HepG2 (cell line): ENCODE data around the gene FUNDC1. TPM values are rescaled to one million over a fixed set of nuclear protein-coding genes. Genes with fewer than 3 reads are reported as not detected.

Source experiments
- GABPA ChIP-seq, 2 experiments: IDR thresholded peaks; 2 replicates each; pipeline ENCODE4 v1.6.1; 2011 to 2016; ENCODE audit warnings: low read depth in 2 of 2, low read length in 1 of 2, missing biosample characterization in 1 of 2, missing genetic modification characterization in 1 of 2
- MIER3 ChIP-seq: IDR thresholded peaks from 2 replicates; pipeline ENCODE4 v1.6.1; 2016; ENCODE audit warnings: missing compliant biosample characterization, borderline replicate concordance
- NR3C1 ChIP-seq: sonication (generic); formaldehyde crosslinking; IDR thresholded peaks from 2 replicates; pipeline ENCODE4 v1.4.0; 2020; ENCODE audit warnings: missing genetic modification reagents
- REPIN1 ChIP-seq: sonication (generic); formaldehyde crosslinking; IDR thresholded peaks from 2 replicates; pipeline ENCODE4 v1.8.0; 2022; ENCODE audit warnings: missing genetic modification reagents, low read depth, mild to moderate bottlenecking, borderline replicate concordance
- TARDBP ChIP-seq: sonication (generic); formaldehyde crosslinking; IDR thresholded peaks from 2 replicates; pipeline ENCODE4 v1.8.0; 2022; ENCODE audit warnings: mild to moderate bottlenecking, missing genetic modification reagents
- TEAD3 ChIP-seq: optimal IDR thresholded peaks from 2 replicates; pipeline ENCODE3; 2016; ENCODE audit warnings: borderline replicate concordance
- ZNF160 ChIP-seq: sonication (generic); formaldehyde crosslinking; IDR thresholded peaks from 2 replicates; pipeline ENCODE4 v1.8.0; 2022; ENCODE audit warnings: mild to moderate bottlenecking, inconsistent platforms, missing genetic modification reagents
- ZNF350 ChIP-seq: sonication (generic); formaldehyde crosslinking; IDR thresholded peaks from 2 replicates; pipeline ENCODE4 v1.4.0; 2020; ENCODE audit warnings: mild to moderate bottlenecking, low read depth, missing genetic modification reagents, borderline replicate concordance
- ZNF616 ChIP-seq: sonication (generic); formaldehyde crosslinking; IDR thresholded peaks from 2 replicates; pipeline ENCODE4 v1.5.0; 2020; ENCODE audit warnings: low read depth, mild to moderate bottlenecking, missing genetic modification reagents
- polyA plus RNA-seq, 8 experiments: library from polyadenylated mRNA; depleted of rRNA in 3 of 8; stranded (reverse) in 7 of 8; unstranded in 1 of 8; fragments of >200 nt; fragmentation: Illumina TruSeq in 4 of 8; extraction: Trizol in 4 of 8; gene quantifications; 2 replicates each; pipeline versions ENCODE4 v1.2.1 to v1.2.3, GENCODE V29; 2011 to 2016; ENCODE audit warnings: low read depth in 4 of 8, missing spikeins in 1 of 8, mixed read lengths in 1 of 8; ENCODE audit not compliant: insufficient read depth in 1 of 8
- total RNA-seq, 5 experiments: library from RNA; depleted of rRNA; stranded (reverse); fragments of >200 nt; fragmentation: Illumina TruSeq; extraction: Trizol; gene quantifications; 2 replicates each; pipeline ENCODE4 v1.2.3, GENCODE V29; 2016; ENCODE audit warnings: low read depth in 1 of 5
- TF ChIP-seq, protein P1 (sequence below): sonication (generic); formaldehyde crosslinking; IDR thresholded peaks from 2 replicates; pipeline ENCODE4 v1.4.0; 2020; ENCODE audit warnings: mild to moderate bottlenecking, missing genetic modification reagents
- TF ChIP-seq, protein P2 (sequence below): IDR thresholded peaks from 2 replicates; pipeline ENCODE4 v1.4.0; 2020; ENCODE audit warnings: mild to moderate bottlenecking, missing genetic modification reagents
- TF ChIP-seq, protein P3 (sequence below): sonication (generic); formaldehyde crosslinking; IDR thresholded peaks from 2 replicates; pipeline ENCODE4 v1.4.0; 2020; ENCODE audit warnings: missing genetic modification reagents, borderline replicate concordance
- TF ChIP-seq, protein P4 (sequence below), 2 experiments: sonication (generic) in 1 of 2; formaldehyde crosslinking in 1 of 2; IDR thresholded peaks; 2 replicates each; pipeline versions ENCODE4 v1.4.0 to v1.6.1; 2018 to 2020; ENCODE audit warnings: missing genetic modification reagents in 2 of 2, borderline replicate concordance in 1 of 2, low read depth in 1 of 2, mild to moderate bottlenecking in 1 of 2, missing biosample characterization in 1 of 2
- TF ChIP-seq, protein P5 (sequence below): sonication (generic); formaldehyde crosslinking; IDR thresholded peaks from 2 replicates; pipeline ENCODE4 v1.5.0; 2020; ENCODE audit warnings: mild to moderate bottlenecking, missing genetic modification reagents, borderline replicate concordance

Gene FUNDC1
- total and polyA plus RNA-seq, 2 of the 13 experiments (the other 11 are each of a cell fraction or from before 2014, with no cell fraction given), result 11.9 to 13.9 TPM

DNA sequence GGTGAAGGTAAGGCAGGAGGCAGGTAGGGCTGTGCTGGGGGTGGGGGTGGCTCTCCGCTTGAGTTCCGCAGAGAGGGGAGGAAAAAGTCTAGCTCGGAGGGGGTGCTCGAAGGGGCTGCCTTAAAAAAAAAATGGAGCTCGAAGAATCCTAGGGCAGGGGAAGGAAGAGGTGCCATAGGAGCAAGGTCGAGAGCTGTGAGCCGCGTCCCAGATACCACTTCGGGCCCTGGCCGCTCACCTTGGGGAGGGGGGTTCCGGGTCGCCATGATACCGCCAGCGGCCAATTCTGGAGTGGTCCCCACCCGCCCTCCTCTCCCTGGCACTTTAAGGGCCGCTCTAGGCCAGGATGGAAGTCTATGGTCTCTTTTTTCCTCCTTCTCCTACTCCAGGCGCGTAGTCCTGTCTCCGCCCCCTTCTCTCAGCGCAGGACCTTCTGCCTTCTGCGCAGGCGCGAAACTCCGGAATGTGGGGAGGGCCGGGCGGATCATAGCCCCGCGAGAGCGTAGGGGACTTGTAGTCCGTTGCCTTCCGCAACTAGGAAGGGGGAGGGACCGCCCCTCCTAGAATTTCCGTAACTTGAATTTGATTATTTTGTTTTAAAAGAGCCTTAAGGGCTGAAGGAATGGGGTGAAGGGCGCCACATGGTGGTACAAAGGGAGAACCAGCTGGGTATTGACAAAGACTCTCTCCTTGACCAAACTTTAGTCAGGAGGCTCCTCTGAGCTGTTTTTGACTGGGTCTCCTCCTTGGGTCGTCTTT, at the start of gene FUNDC1 (continued):
- no peak for TF ChIP-seq ZNF160 (CRISPR knock-in tag)
- TF ChIP-seq, protein P1, sequence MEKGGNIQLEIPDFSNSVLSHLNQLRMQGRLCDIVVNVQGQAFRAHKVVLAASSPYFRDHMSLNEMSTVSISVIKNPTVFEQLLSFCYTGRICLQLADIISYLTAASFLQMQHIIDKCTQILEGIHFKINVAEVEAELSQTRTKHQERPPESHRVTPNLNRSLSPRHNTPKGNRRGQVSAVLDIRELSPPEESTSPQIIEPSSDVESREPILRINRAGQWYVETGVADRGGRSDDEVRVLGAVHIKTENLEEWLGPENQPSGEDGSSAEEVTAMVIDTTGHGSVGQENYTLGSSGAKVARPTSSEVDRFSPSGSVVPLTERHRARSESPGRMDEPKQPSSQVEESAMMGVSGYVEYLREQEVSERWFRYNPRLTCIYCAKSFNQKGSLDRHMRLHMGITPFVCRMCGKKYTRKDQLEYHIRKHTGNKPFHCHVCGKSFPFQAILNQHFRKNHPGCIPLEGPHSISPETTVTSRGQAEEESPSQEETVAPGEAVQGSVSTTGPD (CRISPR knock-in tag), result no peak
- no peak for TF ChIP-seq ZNF616 (CRISPR knock-in tag)
- peak; percentile 77 for TF ChIP-seq TEAD3
- TF ChIP-seq GABPA (IDR thresholded peaks at IDR 0.05; ENCODE audit: low read depth, low read length), result no peak
- peak; percentile 38; the same call in 1 of the 2 replicates for TF ChIP-seq GABPA (CRISPR knock-in tag; IDR thresholded peaks at IDR 0.05; ENCODE audit: low read depth)
- TF ChIP-seq TARDBP (CRISPR knock-in tag), result no peak; the same call in 1 of the 2 replicates
- TF ChIP-seq, protein P2, sequence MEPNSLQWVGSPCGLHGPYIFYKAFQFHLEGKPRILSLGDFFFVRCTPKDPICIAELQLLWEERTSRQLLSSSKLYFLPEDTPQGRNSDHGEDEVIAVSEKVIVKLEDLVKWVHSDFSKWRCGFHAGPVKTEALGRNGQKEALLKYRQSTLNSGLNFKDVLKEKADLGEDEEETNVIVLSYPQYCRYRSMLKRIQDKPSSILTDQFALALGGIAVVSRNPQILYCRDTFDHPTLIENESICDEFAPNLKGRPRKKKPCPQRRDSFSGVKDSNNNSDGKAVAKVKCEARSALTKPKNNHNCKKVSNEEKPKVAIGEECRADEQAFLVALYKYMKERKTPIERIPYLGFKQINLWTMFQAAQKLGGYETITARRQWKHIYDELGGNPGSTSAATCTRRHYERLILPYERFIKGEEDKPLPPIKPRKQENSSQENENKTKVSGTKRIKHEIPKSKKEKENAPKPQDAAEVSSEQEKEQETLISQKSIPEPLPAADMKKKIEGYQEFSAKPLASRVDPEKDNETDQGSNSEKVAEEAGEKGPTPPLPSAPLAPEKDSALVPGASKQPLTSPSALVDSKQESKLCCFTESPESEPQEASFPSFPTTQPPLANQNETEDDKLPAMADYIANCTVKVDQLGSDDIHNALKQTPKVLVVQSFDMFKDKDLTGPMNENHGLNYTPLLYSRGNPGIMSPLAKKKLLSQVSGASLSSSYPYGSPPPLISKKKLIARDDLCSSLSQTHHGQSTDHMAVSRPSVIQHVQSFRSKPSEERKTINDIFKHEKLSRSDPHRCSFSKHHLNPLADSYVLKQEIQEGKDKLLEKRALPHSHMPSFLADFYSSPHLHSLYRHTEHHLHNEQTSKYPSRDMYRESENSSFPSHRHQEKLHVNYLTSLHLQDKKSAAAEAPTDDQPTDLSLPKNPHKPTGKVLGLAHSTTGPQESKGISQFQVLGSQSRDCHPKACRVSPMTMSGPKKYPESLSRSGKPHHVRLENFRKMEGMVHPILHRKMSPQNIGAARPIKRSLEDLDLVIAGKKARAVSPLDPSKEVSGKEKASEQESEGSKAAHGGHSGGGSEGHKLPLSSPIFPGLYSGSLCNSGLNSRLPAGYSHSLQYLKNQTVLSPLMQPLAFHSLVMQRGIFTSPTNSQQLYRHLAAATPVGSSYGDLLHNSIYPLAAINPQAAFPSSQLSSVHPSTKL (CRISPR knock-in tag), result no peak; the same call in 1 of the 2 replicates
- no peak for TF ChIP-seq NR3C1
- no peak for TF ChIP-seq REPIN1
- TF ChIP-seq, protein P3, sequence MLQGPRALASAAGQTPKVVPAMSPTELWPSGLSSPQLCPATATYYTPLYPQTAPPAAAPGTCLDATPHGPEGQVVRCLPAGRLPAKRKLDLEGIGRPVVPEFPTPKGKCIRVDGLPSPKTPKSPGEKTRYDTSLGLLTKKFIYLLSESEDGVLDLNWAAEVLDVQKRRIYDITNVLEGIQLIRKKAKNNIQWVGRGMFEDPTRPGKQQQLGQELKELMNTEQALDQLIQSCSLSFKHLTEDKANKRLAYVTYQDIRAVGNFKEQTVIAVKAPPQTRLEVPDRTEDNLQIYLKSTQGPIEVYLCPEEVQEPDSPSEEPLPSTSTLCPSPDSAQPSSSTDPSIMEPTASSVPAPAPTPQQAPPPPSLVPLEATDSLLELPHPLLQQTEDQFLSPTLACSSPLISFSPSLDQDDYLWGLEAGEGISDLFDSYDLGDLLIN (CRISPR knock-in tag), result no peak
- no peak for TF ChIP-seq MIER3 (CRISPR knock-in tag)
- TF ChIP-seq, protein P4, sequence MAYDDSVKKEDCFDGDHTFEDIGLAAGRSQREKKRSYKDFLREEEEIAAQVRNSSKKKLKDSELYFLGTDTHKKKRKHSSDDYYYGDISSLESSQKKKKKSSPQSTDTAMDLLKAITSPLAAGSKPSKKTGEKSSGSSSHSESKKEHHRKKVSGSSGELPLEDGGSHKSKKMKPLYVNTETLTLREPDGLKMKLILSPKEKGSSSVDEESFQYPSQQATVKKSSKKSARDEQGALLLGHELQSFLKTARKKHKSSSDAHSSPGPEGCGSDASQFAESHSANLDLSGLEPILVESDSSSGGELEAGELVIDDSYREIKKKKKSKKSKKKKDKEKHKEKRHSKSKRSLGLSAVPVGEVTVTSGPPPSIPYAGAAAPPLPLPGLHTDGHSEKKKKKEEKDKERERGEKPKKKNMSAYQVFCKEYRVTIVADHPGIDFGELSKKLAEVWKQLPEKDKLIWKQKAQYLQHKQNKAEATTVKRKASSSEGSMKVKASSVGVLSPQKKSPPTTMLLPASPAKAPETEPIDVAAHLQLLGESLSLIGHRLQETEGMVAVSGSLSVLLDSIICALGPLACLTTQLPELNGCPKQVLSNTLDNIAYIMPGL (CRISPR knock-in tag; IDR thresholded peaks at IDR 0.05; ENCODE audit: borderline replicate concordance in 1 of 2, low read depth in 1 of 2), result 0 out of 4 replicates have a peak, but pooled peaks of 1 of the 2 experiments have one; percentile 19
- TF ChIP-seq, protein P5, sequence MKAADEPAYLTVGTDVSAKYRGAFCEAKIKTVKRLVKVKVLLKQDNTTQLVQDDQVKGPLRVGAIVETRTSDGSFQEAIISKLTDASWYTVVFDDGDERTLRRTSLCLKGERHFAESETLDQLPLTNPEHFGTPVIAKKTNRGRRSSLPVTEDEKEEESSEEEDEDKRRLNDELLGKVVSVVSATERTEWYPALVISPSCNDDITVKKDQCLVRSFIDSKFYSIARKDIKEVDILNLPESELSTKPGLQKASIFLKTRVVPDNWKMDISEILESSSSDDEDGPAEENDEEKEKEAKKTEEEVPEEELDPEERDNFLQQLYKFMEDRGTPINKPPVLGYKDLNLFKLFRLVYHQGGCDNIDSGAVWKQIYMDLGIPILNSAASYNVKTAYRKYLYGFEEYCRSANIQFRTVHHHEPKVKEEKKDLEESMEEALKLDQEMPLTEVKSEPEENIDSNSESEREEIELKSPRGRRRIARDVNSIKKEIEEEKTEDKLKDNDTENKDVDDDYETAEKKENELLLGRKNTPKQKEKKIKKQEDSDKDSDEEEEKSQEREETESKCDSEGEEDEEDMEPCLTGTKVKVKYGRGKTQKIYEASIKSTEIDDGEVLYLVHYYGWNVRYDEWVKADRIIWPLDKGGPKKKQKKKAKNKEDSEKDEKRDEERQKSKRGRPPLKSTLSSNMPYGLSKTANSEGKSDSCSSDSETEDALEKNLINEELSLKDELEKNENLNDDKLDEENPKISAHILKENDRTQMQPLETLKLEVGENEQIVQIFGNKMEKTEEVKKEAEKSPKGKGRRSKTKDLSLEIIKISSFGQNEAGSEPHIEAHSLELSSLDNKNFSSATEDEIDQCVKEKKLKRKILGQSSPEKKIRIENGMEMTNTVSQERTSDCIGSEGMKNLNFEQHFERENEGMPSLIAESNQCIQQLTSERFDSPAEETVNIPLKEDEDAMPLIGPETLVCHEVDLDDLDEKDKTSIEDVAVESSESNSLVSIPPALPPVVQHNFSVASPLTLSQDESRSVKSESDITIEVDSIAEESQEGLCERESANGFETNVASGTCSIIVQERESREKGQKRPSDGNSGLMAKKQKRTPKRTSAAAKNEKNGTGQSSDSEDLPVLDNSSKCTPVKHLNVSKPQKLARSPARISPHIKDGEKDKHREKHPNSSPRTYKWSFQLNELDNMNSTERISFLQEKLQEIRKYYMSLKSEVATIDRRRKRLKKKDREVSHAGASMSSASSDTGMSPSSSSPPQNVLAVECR, result peak; percentile 40; the same call in 1 of the 2 replicates
- 0 out of 2 replicates have a peak, but pooled peaks have one; percentile 35 for TF ChIP-seq ZNF350 (CRISPR knock-in tag)
